ENCODE data around the gene METRNL. TPM values are rescaled to one million over a fixed set of nuclear protein-coding genes. Genes with fewer than 3 reads are reported as not detected.

METRNL gene
- polyA plus RNA-seq, 3 donors = 13.1 to 133 (median 29.8) TPM

GRCh38 chr17:83128306-83129240, 49.2 kb downstream of the METRNL start:
- peaks cover 5 to 12% of the 10 kb centered on the region in 2 donors for H3K36me3 Mint-ChIP-seq
- no peak overlapping the region for H3K9ac ChIP-seq (ENCODE audit: insufficient read depth, low read length, poor library complexity, severe bottlenecking)
- H3K4me1 Mint-ChIP-seq = peaks cover 42% of the 10 kb centered on the region
- no peak overlapping the region for H3K27ac ChIP-seq (ENCODE audit: low read depth in 1 of 2, low read length in 2 of 2)
- no peaks in the 10 kb centered on the region for H3K9me3 ChIP-seq (replicated peaks in 1 of 2; ENCODE audit: control insufficient read depth in 1 of 2, insufficient read depth in 1 of 2, low read length in 2 of 2)
- H3K27ac Mint-ChIP-seq = peak overlapping the region in 1 of 7 donors; percentile 74
- H3K4me1 ChIP-seq (ENCODE audit: control insufficient read depth in 1 of 2, insufficient read depth in 2 of 2, low read length in 2 of 2) = peaks cover 38 to 41% of the 10 kb centered on the region in 2 donors
- H3K79me2 ChIP-seq (ENCODE audit: insufficient read depth, low read length) = no peaks in the 10 kb centered on the region
- H3K36me3 ChIP-seq (replicated peaks in 1 of 2; ENCODE audit: control insufficient read depth in 1 of 2, insufficient read depth in 2 of 2, low read length in 2 of 2) = no peaks in the 10 kb centered on the region
- no peak overlapping the region for H2AFZ ChIP-seq (ENCODE audit: insufficient read depth, low read depth, low read length, poor library complexity, severe bottlenecking)
- peaks cover 0 to 4% of the 10 kb centered on the region in 2 donors for H3K27me3 ChIP-seq (ENCODE audit: control insufficient read depth in 2 of 2, insufficient read depth in 2 of 2, low read length in 2 of 2)
- TF ChIP-seq CTCF (IDR thresholded peaks at IDR 0.05) = no peak
- no peak overlapping the region for H3K4me3 ChIP-seq (replicated peaks in 1 of 3; ENCODE audit: low read depth in 2 of 3, low read length in 3 of 3)
- 93% methylated on average over 27 of the region's 32 CpGs for WGBS (ENCODE audit: insufficient coverage)
- H3K9me3 Mint-ChIP-seq = peaks cover 0 to 2% (median 0%) of the 10 kb centered on the region in 7 donors
- no peak overlapping the region for H3K4me3 Mint-ChIP-seq
- intact Hi-C loops (cut with micrococcal nuclease) = no loop called here
- H4K20me1 ChIP-seq (ENCODE audit: insufficient read depth, low read length) = no peaks in the 10 kb centered on the region
- no peak overlapping the region for H3K4me2 ChIP-seq (replicated peaks; ENCODE audit: extremely low read depth, low read length, poor library complexity, severe bottlenecking)
- no peak for DNase-seq
- H3K27me3 Mint-ChIP-seq (ENCODE audit: low read depth in 3 of 3) = peaks cover 3 to 13% (median 12%) of the 10 kb centered on the region in 3 donors

- Mint-ChIP-seq H3K4me1 (peaks cover 36% of the 10 kb centered on the region), H3K36me3 (peaks cover 5 to 7% of the 10 kb centered on the region in 2 donors), H3K9me3 (peaks cover 0 to 2% (median 0%) of the 10 kb centered on the region in 7 donors), H3K27me3 (ENCODE audit: low read depth in 3 of 3) (peaks cover 3 to 14% (median 12%) of the 10 kb centered on the region in 3 donors), H3K4me3 (no peak overlapping the region), H3K27ac (no peak overlapping the region)
- Histone ChIP-seq H4K20me1 (ENCODE audit: insufficient read depth, low read length) (no peaks in the 10 kb centered on the region), H3K9me3 (replicated peaks in 1 of 2; ENCODE audit: control insufficient read depth in 1 of 2, insufficient read depth in 1 of 2, low read length in 2 of 2) (no peaks in the 10 kb centered on the region), H3K27ac (ENCODE audit: low read depth in 1 of 2, low read length in 2 of 2) (no peak overlapping the region), H3K36me3 (replicated peaks in 1 of 2; ENCODE audit: control insufficient read depth in 1 of 2, insufficient read depth in 2 of 2, low read length in 2 of 2) (no peaks in the 10 kb centered on the region), H3K4me1 (ENCODE audit: control insufficient read depth in 1 of 2, insufficient read depth in 2 of 2, low read length in 2 of 2) (peaks cover 28 to 30% of the 10 kb centered on the region in 2 donors), H3K9ac (ENCODE audit: insufficient read depth, low read length, poor library complexity, severe bottlenecking) (no peak overlapping the region), H3K4me3 (replicated peaks in 1 of 3; ENCODE audit: low read depth in 2 of 3, low read length in 3 of 3) (no peak overlapping the region), H2AFZ (ENCODE audit: insufficient read depth, low read depth, low read length, poor library complexity, severe bottlenecking) (no peak overlapping the region), H3K79me2 (ENCODE audit: insufficient read depth, low read length) (no peaks in the 10 kb centered on the region), H3K4me2 (replicated peaks; ENCODE audit: extremely low read depth, low read length, poor library complexity, severe bottlenecking) (no peak overlapping the region), H3K27me3 (ENCODE audit: control insufficient read depth in 2 of 2, insufficient read depth in 2 of 2, low read length in 2 of 2) (peaks cover 0 to 4% of the 10 kb centered on the region in 2 donors)
- intact Hi-C loops (cut with micrococcal nuclease) = no loop called here
- no peak for DNase-seq
- TF ChIP-seq CTCF (IDR thresholded peaks at IDR 0.05) = no peak
- 98% methylated on average over 7 of the region's 12 CpGs for WGBS (ENCODE audit: insufficient coverage)
Measured at GRCh38 chr17:83129676-83130075, 50.3 kb downstream of the METRNL start.

Data from CD14-positive monocyte (primary cell).